Brain microvascular endothelial cell (primary cell): Measurements from ENCODE around the gene CCT5.
"Not testable (repeated sequence)": the region's sequence is repeated elsewhere in the genome, so short reads cannot be mapped to it uniquely, and the experiment has no call there.

ENCODE experiments used
- DNase-seq: peaks from one replicate; pipeline ENCODE4 v3.0.0-alpha.2; 2020
- H3K27ac ChIP-seq: fragments of 250-450 bp; sonication (Bioruptor Pico); 2 replicates; pipeline ENCODE4 v1.5.1; 2020; ENCODE audit warnings: mild to moderate bottlenecking, moderate library complexity
- H3K27me3 ChIP-seq: fragments of 250-450 bp; sonication (Bioruptor Pico); replicated peaks from 2 replicates; pipeline ENCODE4 v1.5.1; 2020; ENCODE audit warnings: mild to moderate bottlenecking
- H3K36me3 ChIP-seq: fragments of 250-450 bp; sonication (Bioruptor Pico); replicated peaks from 2 replicates; pipeline ENCODE4 v1.5.1; 2020; ENCODE audit warnings: mild to moderate bottlenecking
- H3K4me3 ChIP-seq: 2 replicates; pipeline ENCODE4 v1.5.1; 2011; ENCODE audit warnings: low read depth, mild to moderate bottlenecking, control low read depth, low read length, moderate library complexity
- CTCF ChIP-seq: IDR thresholded peaks from 2 replicates; pipeline ENCODE4 v1.5.1; 2011; ENCODE audit warnings: low read depth, mild to moderate bottlenecking, moderate library complexity, low read length, control low read depth, inconsistent platforms; ENCODE audit errors: missing control alignments
- in situ Hi-C: cut with HindIII; loops from 2 replicates; pipeline ENCODE4 v1.10.0; 2017; ENCODE audit warnings: low sequenced_read_pairs, low pct_ligation_motif_present

Gene CCT5

GRCh38 chr5:10265245-10266109, 15.4 kb downstream of the CCT5 start:
- TF ChIP-seq CTCF = no peak
- Histone ChIP-seq H3K27me3 (no peaks in the 10 kb centered on the region), H3K4me3 (no peak overlapping the region), H3K27ac (no peak overlapping the region), H3K36me3 (peaks cover 55% of the 10 kb centered on the region)
- in situ Hi-C loops = no loop called here
- DNase-seq = no peak

GRCh38 chr5:10266137-10266536, 16.1 kb downstream of the CCT5 start:
- in situ Hi-C loops = no loop called here
- TF ChIP-seq CTCF = no peak
- H3K27me3 ChIP-seq = no peaks in the 10 kb centered on the region
- H3K27ac ChIP-seq = no peak overlapping the region
- H3K36me3 ChIP-seq = peaks cover 48% of the 10 kb centered on the region
- DNase-seq = no peak
- no peak overlapping the region for H3K4me3 ChIP-seq

- in situ Hi-C loops = no loop called here
- TF ChIP-seq CTCF = no peak
- DNase-seq = no peak
- H3K27me3 ChIP-seq = no peaks in the 10 kb centered on the region
- H3K36me3 ChIP-seq = peaks cover 41% of the 10 kb centered on the region
- H3K4me3 ChIP-seq = no peak overlapping the region
- no peak overlapping the region for H3K27ac ChIP-seq
These were observed 16.8 kb downstream of the CCT5 start for GRCh38 chr5:10266839-10267238.

GRCh38 chr5:10268100-10268499, 18.0 kb downstream of the CCT5 start:
- no peak for TF ChIP-seq CTCF
- H3K27ac ChIP-seq = no peak overlapping the region
- no peak overlapping the region for H3K4me3 ChIP-seq
- DNase-seq = no peak
- no peaks in the 10 kb centered on the region for H3K27me3 ChIP-seq
- peaks cover 30% of the 10 kb centered on the region for H3K36me3 ChIP-seq
- in situ Hi-C loops = no loop called here

- H3K27me3 ChIP-seq = no peaks in the 10 kb centered on the region
- no peak for DNase-seq
- TF ChIP-seq CTCF = no peak
These were observed 22.2 kb downstream of the CCT5 start for GRCh38 chr5:10272053-10272874.

GRCh38 chr5:10272875-10273209, 22.8 kb downstream of the CCT5 start:
- H3K27ac ChIP-seq, H3K4me3 ChIP-seq, H3K36me3 ChIP-seq, in situ Hi-C loops, DNase-seq, H3K27me3 ChIP-seq: not testable (repeated sequence)

More at GRCh38 chr5:10272053-10272874, 22.2 kb downstream of the CCT5 start:
- no peak overlapping the region for H3K4me3 ChIP-seq
- H3K27ac ChIP-seq = no peak overlapping the region
- in situ Hi-C loops = no loop called here
- no peaks in the 10 kb centered on the region for H3K36me3 ChIP-seq
